Natural killer cell (primary cell): ENCODE data around the gene STK39. TPM values are rescaled to one million over a fixed set of nuclear protein-coding genes. Genes with fewer than 3 reads are reported as not detected.

ENCODE experiments used
- ATAC-seq, 3 donors: fragments of 150-1000 bp in 2 of 3; fragments of 200-7000 bp in 1 of 3; cut with Tn5 transposase; 1 replicate in 1 of 3; 2 replicates in 2 of 3; pipeline ENCODE4 v1.10.0; 2021; ENCODE audit warnings: mild to moderate bottlenecking in 2 of 3, moderate library complexity in 2 of 3
- DNase-seq, 2 donors: peaks; one replicate each; pipeline versions ENCODE4 v3.0.0 to v3.0.0-alpha.2; 2013 to 2021; ENCODE audit warnings: mixed read lengths in 1 of 2
- H3K27ac ChIP-seq: one replicate; pipeline ENCODE4 v1.5.1; 2013; ENCODE audit warnings: mild to moderate bottlenecking, low read length
- H3K27me3 ChIP-seq: one replicate; pipeline ENCODE4 v1.6.1; 2013; ENCODE audit warnings: low read length; ENCODE audit not compliant: control insufficient read depth, insufficient read depth
- H3K36me3 ChIP-seq: one replicate; pipeline ENCODE4 v1.6.1; 2013; ENCODE audit warnings: low read length; ENCODE audit not compliant: control insufficient read depth, insufficient read depth
- H3K4me1 ChIP-seq: one replicate; pipeline ENCODE4 v1.6.1; 2013; ENCODE audit warnings: low read length; ENCODE audit not compliant: control insufficient read depth, insufficient read depth
- H3K4me3 ChIP-seq: one replicate; pipeline ENCODE4 v1.5.1; 2013; ENCODE audit warnings: low read length
- H3K9me3 ChIP-seq: one replicate; pipeline ENCODE4 v1.6.1; 2013; ENCODE audit warnings: low read length; ENCODE audit not compliant: control insufficient read depth, insufficient read depth
- H3K27ac Mint-ChIP-seq, 2 donors: one replicate each; pipeline ENCODE4 v1.8.0; 2022; ENCODE audit warnings: mild to moderate bottlenecking in 2 of 2, mixed read lengths in 2 of 2, moderate library complexity in 1 of 2
- H3K27me3 Mint-ChIP-seq, 2 donors: one replicate each; pipeline ENCODE4 v1.8.0; 2022; ENCODE audit warnings: low read depth in 2 of 2, mixed read lengths in 2 of 2
- H3K36me3 Mint-ChIP-seq: one replicate; pipeline ENCODE4 v1.8.0; 2022; ENCODE audit warnings: mixed read lengths
- H3K4me1 Mint-ChIP-seq, 2 donors: one replicate each; pipeline ENCODE4 v1.8.0; 2022; ENCODE audit warnings: mixed read lengths in 2 of 2
- H3K4me3 Mint-ChIP-seq: one replicate; pipeline ENCODE4 v1.8.0; 2022; ENCODE audit warnings: mild to moderate bottlenecking, moderate library complexity, mixed read lengths
- H3K9me3 Mint-ChIP-seq, 2 donors: one replicate each; pipeline ENCODE4 v1.8.0; 2022; ENCODE audit warnings: mixed read lengths in 2 of 2
- CTCF ChIP-seq: fragments of 200-600 bp; IDR thresholded peaks from one replicate; pipeline ENCODE4 v1.8.0; 2022; ENCODE audit warnings: antibody characterized with exemption
- WGBS: methylation state at CpG from one replicate; pipeline ENCODE4 v1.1.7; 2013; ENCODE audit warnings: missing lambda C conversion rate; ENCODE audit not compliant: insufficient coverage; 5-methylcytosine and 5-hydroxymethylcytosine counted together
- intact Hi-C: fragments of 100-400 bp; cut with micrococcal nuclease; formaldehyde crosslinking; loops from one replicate; pipeline ENCODE4 v1.14.2; 2022
- total RNA-seq, 4 donors: library from RNA; stranded (reverse); fragments of 120-200 nt in 1 of 4; gene quantifications; one replicate each; pipeline versions ENCODE4 v1.2.3 to v1.2.4, GENCODE V29; 2013 to 2022

The STK39 gene
- total RNA-seq, 3 donors from 2014 or later (not counting 1 experiment from before 2014, with no cell fraction given): 53.3 to 79.3 (median 66.6) TPM

GRCh38 chr2:167950571-167950970 lies 296.8 kb downstream of the STK39 start:
- H3K9me3 ChIP-seq: no peaks in the 10 kb centered on the region
- no peak overlapping the region for H3K27ac ChIP-seq
- intact Hi-C loops: no loop called here
- 100% methylated on average over 1 of the region's 2 CpGs for WGBS
- H3K27me3 ChIP-seq: no peaks in the 10 kb centered on the region
- Mint-ChIP-seq H3K9me3 (no peaks in the 10 kb centered on the region), H3K36me3 (peaks cover 7% of the 10 kb centered on the region), H3K27me3 (no peaks in the 10 kb centered on the region), H3K27ac (no peak overlapping the region), H3K4me1 (peaks cover 12 to 23% of the 10 kb centered on the region in 2 donors), H3K4me3 (no peak overlapping the region)
- peaks cover 2% of the 10 kb centered on the region for H3K36me3 ChIP-seq
- ATAC-seq (no peak), DNase-seq (no peak)
- no peak for TF ChIP-seq CTCF
- no peaks in the 10 kb centered on the region for H3K4me1 ChIP-seq
- H3K4me3 ChIP-seq: no peak overlapping the region

DNA sequence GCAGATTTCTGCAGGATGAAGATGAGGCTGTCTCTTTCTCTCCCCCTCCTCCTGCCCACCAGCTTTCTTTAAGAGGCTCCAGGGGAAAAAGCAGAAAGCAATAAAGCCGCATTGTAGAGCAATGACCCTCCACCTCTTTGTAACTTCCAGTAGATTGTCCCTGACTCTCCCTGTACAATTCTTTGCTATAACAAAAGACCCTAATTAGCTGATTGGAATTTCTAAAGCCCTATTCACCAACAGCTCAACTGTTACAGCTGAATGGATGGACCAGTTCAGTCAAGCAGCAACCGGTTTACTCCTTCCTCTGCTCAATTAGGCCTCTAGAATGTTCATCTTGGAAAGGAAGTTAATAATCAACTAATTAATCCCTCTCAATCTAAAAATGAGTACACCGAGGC lies 301.0 kb downstream of the STK39 start:
- no peaks in the 10 kb centered on the region for H3K4me1 ChIP-seq
- DNase-seq (no peak), ATAC-seq (no peak)
- H3K27ac Mint-ChIP-seq: no peak overlapping the region
- H3K9me3 ChIP-seq: no peaks in the 10 kb centered on the region
- H3K27me3 Mint-ChIP-seq: peaks cover 0 to 5% of the 10 kb centered on the region in 2 donors
- TF ChIP-seq CTCF: no peak
- H3K9me3 Mint-ChIP-seq: no peaks in the 10 kb centered on the region
- H3K4me1 Mint-ChIP-seq: peaks cover 12 to 21% of the 10 kb centered on the region in 2 donors
- no peak overlapping the region for H3K27ac ChIP-seq
- no peaks in the 10 kb centered on the region for H3K36me3 Mint-ChIP-seq
- H3K27me3 ChIP-seq: peaks cover 2% of the 10 kb centered on the region
- 91% methylated on average over 2 of the region's 3 CpGs for WGBS
- H3K4me3 Mint-ChIP-seq: no peak overlapping the region
- no peak overlapping the region for H3K4me3 ChIP-seq
- intact Hi-C loops: no loop called here
- H3K36me3 ChIP-seq: no peaks in the 10 kb centered on the region

DNA sequence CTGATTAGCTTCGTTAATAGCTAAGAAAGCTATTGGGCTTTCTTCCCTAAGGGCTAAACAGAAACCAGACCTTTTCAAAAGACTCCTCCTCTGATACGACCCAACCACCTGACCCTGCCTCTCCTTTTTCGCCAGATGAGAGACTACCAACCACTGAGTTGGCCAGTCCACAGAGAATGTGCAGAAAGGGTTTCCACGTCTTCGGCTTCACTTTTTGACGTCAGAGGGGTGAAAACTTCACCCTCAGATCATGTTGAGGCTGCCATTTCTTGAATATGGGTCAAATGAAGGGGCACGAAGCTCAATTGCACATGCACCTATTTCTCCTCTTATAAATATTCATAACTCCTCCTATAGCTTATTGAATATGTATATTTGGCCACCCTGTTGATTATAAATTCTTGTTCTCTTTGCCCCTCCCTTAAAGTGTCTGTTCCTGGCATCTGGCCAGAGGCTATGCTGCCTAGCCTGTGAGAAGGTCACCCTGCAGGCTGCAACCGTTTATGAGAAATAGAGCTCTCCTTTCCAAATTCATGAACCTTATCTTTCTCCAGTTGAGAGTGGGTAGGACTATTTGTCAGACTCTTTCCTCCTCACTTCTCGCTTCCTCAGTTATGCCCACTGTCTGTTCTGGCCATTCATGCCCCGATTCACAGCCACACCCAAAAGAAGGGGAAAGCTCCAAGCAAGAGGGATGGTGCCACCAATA lies 301.6 kb downstream of the STK39 start:
- 95% methylated on average over 8 of the region's 10 CpGs for WGBS
- no peak for TF ChIP-seq CTCF
- no peaks in the 10 kb centered on the region for H3K36me3 ChIP-seq
- no peak overlapping the region for H3K4me3 Mint-ChIP-seq
- no peaks in the 10 kb centered on the region for H3K36me3 Mint-ChIP-seq
- ATAC-seq (no peak), DNase-seq (no peak)
- no peaks in the 10 kb centered on the region for H3K4me1 ChIP-seq
- H3K27me3 ChIP-seq: peaks cover 2% of the 10 kb centered on the region
- H3K27ac ChIP-seq: no peak overlapping the region
- H3K27me3 Mint-ChIP-seq: peaks cover 0 to 7% of the 10 kb centered on the region in 2 donors
- no peak overlapping the region for H3K27ac Mint-ChIP-seq
- intact Hi-C loops: no loop called here
- H3K4me1 Mint-ChIP-seq: peaks cover 12 to 21% of the 10 kb centered on the region in 2 donors
- H3K4me3 ChIP-seq: no peak overlapping the region
- no peaks in the 10 kb centered on the region for H3K9me3 Mint-ChIP-seq
- no peaks in the 10 kb centered on the region for H3K9me3 ChIP-seq
